Prostate gland (tissue), 2 donors: ENCODE measurements around the gene GOLGA5.

ENCODE experiments used
- CTCF ChIP-seq, 4 experiments: fragments of 200-600 bp in 2 of 4; fragments of 450-650 bp in 2 of 4; sonication (generic) in 2 of 4; IDR thresholded peaks; 1 replicate in 3 of 4; 2 replicates in 1 of 4; pipeline ENCODE4 v1.5.1; 2016 to 2019; ENCODE audit warnings: antibody characterized with exemption in 4 of 4, mild to moderate bottlenecking in 2 of 4, moderate library complexity in 2 of 4
- POLR2A ChIP-seq: fragments of 450-650 bp; IDR thresholded peaks from one replicate; pipeline ENCODE4 v1.6.1; 2016; ENCODE audit warnings: antibody characterized with exemption, mild to moderate bottlenecking
- POLR2AphosphoS5 ChIP-seq: sonication (generic); formaldehyde crosslinking; IDR thresholded peaks from one replicate; pipeline ENCODE4 v1.6.1; 2017; ENCODE audit warnings: antibody characterized with exemption

GRCh38 chr14:92780444-92781232 lies 13.5 kb upstream of the GOLGA5 start:
- TF ChIP-seq POLR2A (no peak), POLR2AphosphoS5 (no peak), CTCF (IDR thresholded peaks at IDR 0.05) (no peak)
